Adrenal gland (tissue), 5 donors: ENCODE results near the gene DIP2C.

ENCODE experiments used
- POLR2A ChIP-seq, 2 donors: fragments of 450-650 bp; IDR thresholded peaks; one replicate each; pipeline ENCODE4 v1.6.1; 2017; ENCODE audit warnings: antibody characterized with exemption in 2 of 2, mild to moderate bottlenecking in 2 of 2, moderate library complexity in 1 of 2
- TF ChIP-seq, protein P1 (sequence below), 6 experiments: fragments of 450-650 bp in 4 of 6; fragments of 200-600 bp in 2 of 6; sonication (generic) in 1 of 6; IDR thresholded peaks; 1 replicate in 5 of 6; 2 replicates in 1 of 6; pipeline versions ENCODE4 v1.5.1 to v1.8.0; 2016 to 2021; ENCODE audit warnings: antibody characterized with exemption in 6 of 6, mild to moderate bottlenecking in 2 of 6, moderate library complexity in 1 of 6
- donor health status: DM: no; HTN: no; CAD: no.

DNA sequence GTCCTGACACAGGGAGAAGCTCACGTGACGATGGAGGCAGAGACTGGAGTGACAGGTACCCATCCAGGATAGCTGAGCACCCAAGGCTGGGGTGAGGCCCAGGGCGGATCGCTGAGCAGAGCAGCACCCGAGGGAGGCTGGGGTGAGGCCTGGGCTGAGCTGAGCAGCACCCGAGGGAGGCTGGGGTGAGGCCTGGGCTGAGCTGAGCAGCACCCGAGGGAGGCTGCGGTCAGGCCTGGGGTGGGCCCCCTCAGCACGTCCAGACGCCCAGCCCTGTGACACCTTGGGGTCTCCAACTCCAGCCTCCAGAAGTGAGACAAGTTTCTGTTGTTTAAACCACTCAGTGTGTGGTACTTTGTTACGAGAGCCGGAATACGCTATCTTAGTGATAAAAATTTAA lies 318.0 kb downstream of the DIP2C start:
- TF ChIP-seq, protein P1, sequence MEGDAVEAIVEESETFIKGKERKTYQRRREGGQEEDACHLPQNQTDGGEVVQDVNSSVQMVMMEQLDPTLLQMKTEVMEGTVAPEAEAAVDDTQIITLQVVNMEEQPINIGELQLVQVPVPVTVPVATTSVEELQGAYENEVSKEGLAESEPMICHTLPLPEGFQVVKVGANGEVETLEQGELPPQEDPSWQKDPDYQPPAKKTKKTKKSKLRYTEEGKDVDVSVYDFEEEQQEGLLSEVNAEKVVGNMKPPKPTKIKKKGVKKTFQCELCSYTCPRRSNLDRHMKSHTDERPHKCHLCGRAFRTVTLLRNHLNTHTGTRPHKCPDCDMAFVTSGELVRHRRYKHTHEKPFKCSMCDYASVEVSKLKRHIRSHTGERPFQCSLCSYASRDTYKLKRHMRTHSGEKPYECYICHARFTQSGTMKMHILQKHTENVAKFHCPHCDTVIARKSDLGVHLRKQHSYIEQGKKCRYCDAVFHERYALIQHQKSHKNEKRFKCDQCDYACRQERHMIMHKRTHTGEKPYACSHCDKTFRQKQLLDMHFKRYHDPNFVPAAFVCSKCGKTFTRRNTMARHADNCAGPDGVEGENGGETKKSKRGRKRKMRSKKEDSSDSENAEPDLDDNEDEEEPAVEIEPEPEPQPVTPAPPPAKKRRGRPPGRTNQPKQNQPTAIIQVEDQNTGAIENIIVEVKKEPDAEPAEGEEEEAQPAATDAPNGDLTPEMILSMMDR (IDR thresholded peaks at IDR 0.05), result no peak
- no peak for TF ChIP-seq POLR2A (IDR thresholded peaks at IDR 0.05)
